Coronary artery (tissue), 2 donors: Measurements from ENCODE around the gene KCTD1.

Source experiments
- DNase-seq: peaks from one replicate; pipeline ENCODE4 v3.0.0-alpha.2; 2017; ENCODE audit warnings: low spot score
- H3K27ac ChIP-seq, 2 donors: fragments of 200-600 bp; sonication (generic); one replicate each; pipeline ENCODE4 v1.5.1; 2016 to 2019
- H3K4me3 ChIP-seq: fragments of 200-600 bp; sonication (generic); 2 replicates; pipeline ENCODE4 v1.5.1; 2016; ENCODE audit warnings: mild to moderate bottlenecking, moderate library complexity
- CTCF ChIP-seq: fragments of 200-600 bp; sonication (generic); IDR thresholded peaks from one replicate; pipeline ENCODE4 v1.5.1; 2019; ENCODE audit warnings: antibody characterized with exemption

Gene KCTD1

GRCh38 chr18:26480897-26481795 lies 67.2 kb downstream of the KCTD1 start:
- H3K4me3 ChIP-seq = no peak overlapping the region
- peak overlapping the region in 1 of 2 donors; percentile 4 for H3K27ac ChIP-seq
- no peak for TF ChIP-seq CTCF
- no peak for DNase-seq

GRCh38 chr18:26479681-26480079 lies 68.7 kb downstream of the KCTD1 start:
- peak overlapping the region; percentile 6 for H3K4me3 ChIP-seq
- no peak for DNase-seq
- H3K27ac ChIP-seq = no peak overlapping the region
- no peak for TF ChIP-seq CTCF

- peak overlapping the region in 1 of 2 donors; percentile 5 for H3K27ac ChIP-seq
- DNase-seq = no peak
- peak overlapping the region; percentile 6 for H3K4me3 ChIP-seq
- no peak for TF ChIP-seq CTCF
Observed at GRCh38 chr18:26479065-26479680, 69.2 kb downstream of the KCTD1 start.

DNA sequence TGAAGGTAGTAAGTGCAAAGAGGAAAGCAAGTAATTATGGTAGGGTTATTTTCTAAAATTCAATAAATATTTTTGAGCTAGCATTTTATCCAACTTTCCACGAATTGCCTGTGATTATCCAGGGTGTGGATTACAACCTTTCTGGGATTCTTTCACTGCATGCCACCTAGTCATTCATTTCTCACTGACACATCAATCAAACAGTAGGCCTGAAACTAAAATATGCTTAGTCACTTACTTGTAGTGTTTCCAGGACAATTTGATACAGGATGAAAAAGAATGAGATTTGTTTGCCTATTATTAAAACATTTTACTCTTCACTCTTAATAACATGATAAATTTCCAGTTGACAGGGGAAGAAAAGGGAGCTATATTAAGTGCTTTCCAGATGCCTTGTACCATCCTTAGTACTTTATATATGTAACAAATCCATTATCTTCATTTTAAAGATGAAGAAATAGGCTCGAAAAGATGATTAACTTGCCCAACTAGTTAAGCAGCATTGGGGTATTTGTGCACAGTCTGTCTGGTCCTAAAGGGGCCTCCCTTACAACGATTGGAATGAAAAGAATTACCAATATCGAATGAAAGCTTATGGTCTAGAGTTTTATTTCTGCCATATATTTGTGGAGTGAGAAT lies 70.4 kb downstream of the KCTD1 start:
- H3K4me3 ChIP-seq = no peak overlapping the region
- DNase-seq = no peak
- TF ChIP-seq CTCF = no peak
- no peak overlapping the region for H3K27ac ChIP-seq

DNA sequence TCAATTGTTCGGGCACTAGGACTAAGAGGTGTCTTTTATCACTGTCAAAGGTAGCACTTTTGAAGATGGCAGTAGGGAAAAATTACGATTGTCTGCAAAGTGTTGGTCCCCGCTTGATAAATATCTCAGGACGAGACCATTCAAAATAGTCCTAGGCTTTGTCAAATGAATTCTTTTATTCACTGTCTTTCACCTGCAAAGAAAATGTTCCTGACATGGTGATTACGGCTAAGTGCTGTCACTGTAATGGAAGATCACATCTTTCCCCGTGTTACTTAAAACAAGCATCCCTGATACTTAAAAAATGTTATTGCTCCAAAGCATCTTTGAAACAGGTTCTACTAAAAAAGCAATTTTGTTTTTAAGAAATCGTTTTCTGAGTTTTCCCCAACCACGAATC lies 71.7 kb downstream of the KCTD1 start:
- no peak for TF ChIP-seq CTCF
- no peak overlapping the region for H3K4me3 ChIP-seq
- no peak overlapping the region for H3K27ac ChIP-seq
- no peak for DNase-seq

GRCh38 chr18:26474542-26474941 lies 73.8 kb downstream of the KCTD1 start:
- no peak for TF ChIP-seq CTCF
- Histone ChIP-seq H3K27ac (no peak overlapping the region), H3K4me3 (no peak overlapping the region)
- DNase-seq = no peak
